Head of caudate nucleus (tissue), 42 donors: ENCODE data around the gene FANK1.
A peak's percentile ranks its signal among the peaks of the same experiment; 100 is the strongest.
"Not testable (repeated sequence)": the region's sequence is repeated elsewhere in the genome, so short reads cannot be mapped to it uniquely, and the experiment has no call there.

Experiments used
- DNase-seq, 42 donors: peaks; one replicate each; pipeline versions ENCODE4 v3.0.0 to v3.0.0-alpha.2; 2020 to 2021; ENCODE audit warnings: mixed read lengths in 7 of 42
- intact Hi-C: fragments of 100-400 bp; cut with DNase I; formaldehyde crosslinking; loops from one replicate; pipeline ENCODE4 v1.15.0; 2022

FANK1 gene

GRCh38 chr10:125883211-125883610 lies 13.2 kb upstream of the FANK1 start:
- DNase-seq, result no peak
- intact Hi-C loops, result no loop called here

GRCh38 chr10:125886914-125887512 lies 9.4 kb upstream of the FANK1 start:
- no peak for DNase-seq

GRCh38 chr10:125889441-125889840 lies 6.9 kb upstream of the FANK1 start:
- intact Hi-C loops, result not testable (repeated sequence)

More at GRCh38 chr10:125886914-125887512, 9.4 kb upstream of the FANK1 start:
- intact Hi-C loops, result no loop called here

GRCh38 chr10:125892402-125892801 lies 4.0 kb upstream of the FANK1 start:
- intact Hi-C loops, DNase-seq: not testable (repeated sequence)

More at GRCh38 chr10:125889441-125889840, 6.9 kb upstream of the FANK1 start:
- DNase-seq, result not testable (repeated sequence)

- DNase-seq, intact Hi-C loops: not testable (repeated sequence)
Measured at GRCh38 chr10:125894176-125894575, 2.2 kb upstream of the FANK1 start.

- intact Hi-C loops, result not testable (repeated sequence)
- DNase-seq, result peak; percentile 18 to 85 (median 65)
Measured at GRCh38 chr10:125895130-125896087, 955 bp upstream of the FANK1 start.

- intact Hi-C loops, DNase-seq: not testable (repeated sequence)
Measured at GRCh38 chr10:125897317-125897716, 953 bp downstream of the FANK1 start.

- intact Hi-C loops, DNase-seq: not testable (repeated sequence)
Measured at GRCh38 chr10:125900963-125901362, 4.6 kb downstream of the FANK1 start.

- DNase-seq, intact Hi-C loops: not testable (repeated sequence)
Measured at GRCh38 chr10:125903135-125903640, 6.8 kb downstream of the FANK1 start.

- intact Hi-C loops, result not testable (repeated sequence)
Measured at GRCh38 chr10:125905069-125905994, 9.0 kb downstream of the FANK1 start.

GRCh38 chr10:125907598-125907997 lies 11.2 kb downstream of the FANK1 start:
- intact Hi-C loops, DNase-seq: not testable (repeated sequence)

More at GRCh38 chr10:125905069-125905994, 9.0 kb downstream of the FANK1 start:
- not testable (repeated sequence) for DNase-seq

GRCh38 chr10:125908813-125909212 lies 12.4 kb downstream of the FANK1 start:
- DNase-seq, intact Hi-C loops: not testable (repeated sequence)

GRCh38 chr10:125909491-125909890 lies 13.1 kb downstream of the FANK1 start:
- not testable (repeated sequence) for DNase-seq

GRCh38 chr10:125911145-125911544 lies 14.8 kb downstream of the FANK1 start:
- DNase-seq, result no peak
- intact Hi-C loops, result no loop called here

More at GRCh38 chr10:125909491-125909890, 13.1 kb downstream of the FANK1 start:
- intact Hi-C loops, result not testable (repeated sequence)

- DNase-seq, result no peak
- intact Hi-C loops, result no loop called here
Measured at GRCh38 chr10:125911990-125912389, 15.6 kb downstream of the FANK1 start.

GRCh38 chr10:125913277-125913676 lies 16.9 kb downstream of the FANK1 start:
- intact Hi-C loops, DNase-seq: not testable (repeated sequence)

GRCh38 chr10:125916977-125917376 lies 20.6 kb downstream of the FANK1 start:
- intact Hi-C loops, result no loop called here
- no peak for DNase-seq

GRCh38 chr10:125917704-125918361 lies 21.5 kb downstream of the FANK1 start:
- intact Hi-C loops, DNase-seq: not testable (repeated sequence)
